Esophagus squamous epithelium (tissue), 4 donors: ENCODE results near the gene HNRNPUL2.

Source experiments
- CTCF ChIP-seq, 6 experiments: fragments of 450-650 bp in 4 of 6; fragments of 200-600 bp in 2 of 6; sonication (generic) in 2 of 6; IDR thresholded peaks; one replicate each; pipeline ENCODE4 v1.5.1; 2016 to 2019; ENCODE audit warnings: antibody characterized with exemption in 6 of 6, mild to moderate bottlenecking in 4 of 6, moderate library complexity in 4 of 6
- POLR2A ChIP-seq, 4 donors: fragments of 450-650 bp; IDR thresholded peaks; one replicate each; pipeline ENCODE4 v1.6.1; 2017; ENCODE audit warnings: antibody characterized with exemption in 4 of 4, mild to moderate bottlenecking in 4 of 4, moderate library complexity in 3 of 4

- no peak for TF ChIP-seq CTCF (IDR thresholded peaks at IDR 0.05)
- no peak for TF ChIP-seq POLR2A (IDR thresholded peaks at IDR 0.05)
These were observed 62.7 kb downstream of the HNRNPUL2 start for GRCh38 chr11:62664405-62665074.
